GM12878 (cell line): ENCODE data around the gene SRSF3. TPM values are rescaled to one million over a fixed set of nuclear protein-coding genes. Genes with fewer than 3 reads are reported as not detected.

ENCODE experiments used
- ASH2L ChIP-seq: fragments of 300-600, 200-600 bp; sonication (generic); IDR thresholded peaks from 2 replicates; pipeline ENCODE4 v1.6.1; 2017; ENCODE audit warnings: low read depth, mild to moderate bottlenecking, borderline replicate concordance
- CEBPB ChIP-seq, 2 experiments: fragments of 150-350 bp in 1 of 2; IDR thresholded peaks; 2 replicates each; pipeline ENCODE4 v1.6.1; 2012 to 2014; ENCODE audit warnings: low read depth in 2 of 2, low read length in 2 of 2, borderline replicate concordance in 1 of 2, inconsistent platforms in 1 of 2
- EED ChIP-seq: sonication (generic); IDR thresholded peaks from 2 replicates; pipeline ENCODE4 v1.6.1; 2016; ENCODE audit warnings: antibody characterized with exemption, low read depth
- HDAC6 ChIP-seq: fragments of 200-600 bp; sonication (generic); IDR thresholded peaks from one replicate; pipeline ENCODE4 v1.8.0; 2017; ENCODE audit warnings: antibody characterized with exemption; ENCODE audit not compliant: unreplicated experiment
- HSF1 ChIP-seq: fragments of 150-350 bp; IDR thresholded peaks from 2 replicates; pipeline ENCODE4 v1.6.1; 2014; ENCODE audit warnings: mild to moderate bottlenecking, low read depth, low read length
- MEF2A ChIP-seq: IDR thresholded peaks from 2 replicates; pipeline ENCODE4 v1.6.1; 2011; ENCODE audit warnings: low read depth, mild to moderate bottlenecking, low read length, moderate library complexity; ENCODE audit not compliant: insufficient read depth
- MEF2B ChIP-seq: fragments of 450-650 bp; IDR thresholded peaks from 2 replicates; pipeline ENCODE4 v1.6.1; 2018; ENCODE audit warnings: mild to moderate bottlenecking, moderate library complexity; ENCODE audit not compliant: partially characterized antibody, poor library complexity, severe bottlenecking
- MXI1 ChIP-seq: fragments of 150-350 bp; IDR thresholded peaks from 2 replicates; pipeline ENCODE4 v1.6.1; 2011; ENCODE audit warnings: low read depth, mild to moderate bottlenecking, inconsistent platforms, low read length, improper control_type of control experiment
- MYB ChIP-seq: fragments of 150-350 bp; IDR thresholded peaks from 2 replicates; pipeline ENCODE4 v1.6.1; 2014; ENCODE audit warnings: mild to moderate bottlenecking, low read depth, low read length, borderline replicate concordance
- MYC ChIP-seq: IDR thresholded peaks from 2 replicates; pipeline ENCODE4 v1.6.1; 2011; ENCODE audit warnings: mild to moderate bottlenecking, low read length, moderate library complexity, inconsistent platforms; ENCODE audit not compliant: insufficient read depth, insufficient replicate concordance, insufficient read length, severe bottlenecking
- PAX8 ChIP-seq: fragments of 450-650 bp; IDR thresholded peaks from 2 replicates; pipeline ENCODE4 v1.6.1; 2017; ENCODE audit warnings: mild to moderate bottlenecking, moderate library complexity
- PML ChIP-seq: IDR thresholded peaks from 2 replicates; pipeline ENCODE4 v1.6.1; 2012; ENCODE audit warnings: low read length, inconsistent platforms
- POLR2AphosphoS2 ChIP-seq: IDR thresholded peaks from 2 replicates; pipeline ENCODE4 v1.6.1; 2011; ENCODE audit warnings: low read depth, mild to moderate bottlenecking, low read length, improper control_type of control experiment, moderate library complexity
- RAD51 ChIP-seq: fragments of 450-650 bp; IDR thresholded peaks from 2 replicates; pipeline ENCODE4 v1.6.1; 2016; ENCODE audit warnings: moderate library complexity, mild to moderate bottlenecking, inconsistent platforms
- RELB ChIP-seq: fragments of 450-650 bp; IDR thresholded peaks from 2 replicates; pipeline ENCODE4 v1.6.1; 2017; ENCODE audit warnings: low read depth, mild to moderate bottlenecking, moderate library complexity
- RUNX3 ChIP-seq: IDR thresholded peaks from 2 replicates; pipeline ENCODE4 v1.6.1; 2012; ENCODE audit warnings: low read length, inconsistent platforms
- SKIL ChIP-seq: fragments of 450-650 bp; IDR thresholded peaks from 2 replicates; pipeline ENCODE4 v1.6.1; 2017; ENCODE audit warnings: mild to moderate bottlenecking, low read depth, inconsistent platforms; ENCODE audit not compliant: poor library complexity, severe bottlenecking
- SMAD5 ChIP-seq: IDR thresholded peaks from 2 replicates; pipeline ENCODE4 v1.6.1; 2016; ENCODE audit warnings: antibody characterized with exemption, low read depth
- SPI1 ChIP-seq: IDR thresholded peaks from 2 replicates; pipeline ENCODE4 v1.6.1; 2011; ENCODE audit warnings: low read depth, mild to moderate bottlenecking, low read length, moderate library complexity, borderline replicate concordance; ENCODE audit not compliant: insufficient read depth
- SREBF1 ChIP-seq: IDR thresholded peaks from 2 replicates; pipeline ENCODE4 v1.6.1; 2012; ENCODE audit warnings: mild to moderate bottlenecking, low read length
- ZNF687 ChIP-seq: fragments of 450-650 bp; IDR thresholded peaks from 2 replicates; pipeline ENCODE4 v1.6.1; 2017; ENCODE audit warnings: mild to moderate bottlenecking, moderate library complexity
- ZZZ3 ChIP-seq: IDR thresholded peaks from 2 replicates; pipeline ENCODE4 v1.6.1; 2011; ENCODE audit warnings: low read depth; ENCODE audit not compliant: control insufficient read depth, insufficient read length
- polyA plus RNA-seq, 11 experiments: library from polyadenylated mRNA; depleted of rRNA in 4 of 11; unstranded in 6 of 11; stranded (reverse) in 5 of 11; fragments of >200 nt; fragmentation: Nextera tagmentation in 4 of 11; fragmentation: Illumina TruSeq in 1 of 11; extraction: Ambion mirVana in 4 of 11; extraction: Trizol in 1 of 11; gene quantifications; 1 replicate in 1 of 11; 2 replicates in 10 of 11; pipeline versions ENCODE4 v1.2.1 to v1.2.3, GENCODE V29; 2011 to 2016; ENCODE audit warnings: inconsistent platforms in 2 of 11, missing spikeins in 2 of 11, low read depth in 1 of 11
- total RNA-seq, 4 experiments: library from RNA; depleted of rRNA in 3 of 4; stranded (reverse); fragments of >200 nt in 3 of 4; fragmentation: Illumina TruSeq in 1 of 4; extraction: Trizol in 1 of 4; gene quantifications; 2 replicates each; pipeline versions ENCODE4 v1.2.1 to v1.2.3, GENCODE V29; 2013 to 2021

Gene SRSF3
- total and polyA plus RNA-seq, 10 of the 15 experiments (the other 5 are each of a cell fraction or from before 2014, with no cell fraction given), result 195 to 1,377 (median 493) TPM

- TF ChIP-seq MEF2B (peak; percentile 68), RELB (peak; percentile 37; the same call in 1 of the 2 replicates), SKIL (no peak), MXI1 (no peak), ZZZ3 (no peak), PML (no peak), SREBF1 (no peak), HDAC6 (no peak), MEF2A (0 out of 2 replicates have a peak, but pooled peaks have one; percentile 51), EED (no peak), RUNX3 (peak; percentile 89), SMAD5 (no peak), MYC (no peak), SPI1 (no peak), ZNF687 (no peak), ASH2L (no peak), PAX8 (no peak), MYB (0 out of 2 replicates have a peak, but pooled peaks have one; percentile 55), RAD51 (no peak), HSF1 (no peak), POLR2AphosphoS2 (no peak), CEBPB (IDR thresholded peaks at IDR 0.05; ENCODE audit: borderline replicate concordance in 1 of 2, low read depth in 2 of 2, low read length in 2 of 2) (no peak)
Measured at GRCh38 chr6:36592221-36592655, 1.9 kb upstream of the SRSF3 start (continued).
